Erythroblast (primary cell): ENCODE data around the gene FH.

Experiments
- DNase-seq, 2 experiments: peaks; one replicate each; lab custom pipeline; 2025; lab: John Stamatoyannopoulos, UW
- GATA1 ChIP-seq: IDR thresholded peaks from 2 replicates; pipeline ENCODE4 v1.6.1; 2011; ENCODE audit warnings: low read depth, mild to moderate bottlenecking, control low read depth, low read length, moderate library complexity
- POLR2A ChIP-seq: IDR thresholded peaks from 2 replicates; pipeline ENCODE4 v1.6.1; 2011; ENCODE audit warnings: mild to moderate bottlenecking, low read length

Gene FH

GRCh38 chr1:241519308-241520079, at the start of gene FH:
Gene FH (minus strand): TSS chr1:241519755. CDS start chr1:241519722, 33 bp downstream.
- TF ChIP-seq GATA1 (no peak), POLR2A (peak; percentile 89)
- DNase-seq, result peak; percentile 96 to 97

- DNase-seq, result no peak
- TF ChIP-seq POLR2A (no peak), GATA1 (no peak)
Observed at GRCh38 chr1:241560849-241561187, 41.3 kb upstream of the FH start.

GRCh38 chr1:241560146-241560848, 40.7 kb upstream of the FH start:
- no peak for DNase-seq
- TF ChIP-seq POLR2A (no peak), GATA1 (no peak)

GRCh38 chr1:241557551-241558193, 38.1 kb upstream of the FH start:
- DNase-seq, result no peak
- TF ChIP-seq GATA1 (no peak), POLR2A (no peak)

GRCh38 chr1:241557031-241557430, 37.5 kb upstream of the FH start:
- no peak for DNase-seq
- TF ChIP-seq POLR2A (no peak), GATA1 (no peak)

- DNase-seq, result no peak
- TF ChIP-seq GATA1 (no peak), POLR2A (no peak)
Observed at GRCh38 chr1:241555526-241555925, 36.0 kb upstream of the FH start.

GRCh38 chr1:241553886-241554592, 34.5 kb upstream of the FH start:
- TF ChIP-seq POLR2A (no peak), GATA1 (no peak)
- no peak for DNase-seq

GRCh38 chr1:241551759-241552638, 32.4 kb upstream of the FH start:
- peak in 1 of 2 experiments; percentile 23 for DNase-seq

GRCh38 chr1:241550318-241550717, 30.8 kb upstream of the FH start:
- no peak for DNase-seq

More at GRCh38 chr1:241551759-241552638, 32.4 kb upstream of the FH start:
- TF ChIP-seq GATA1 (no peak), POLR2A (no peak)

GRCh38 chr1:241548008-241548407, 28.5 kb upstream of the FH start:
- DNase-seq, result no peak
- TF ChIP-seq GATA1, result no peak
- no peak for TF ChIP-seq POLR2A

More at GRCh38 chr1:241550318-241550717, 30.8 kb upstream of the FH start:
- TF ChIP-seq POLR2A, result no peak
- no peak for TF ChIP-seq GATA1

GRCh38 chr1:241542199-241542907, 22.8 kb upstream of the FH start:
- no peak for DNase-seq
- TF ChIP-seq POLR2A, result no peak
- no peak for TF ChIP-seq GATA1

GRCh38 chr1:241536969-241537368, 17.4 kb upstream of the FH start:
- no peak for DNase-seq
- no peak for TF ChIP-seq GATA1
- no peak for TF ChIP-seq POLR2A
